Heart right ventricle (tissue), 16 donors: ENCODE measurements around the gene TIMP3. TPM values are rescaled to one million over a fixed set of nuclear protein-coding genes. Genes with fewer than 3 reads are reported as not detected.

ENCODE experiments used
- ATAC-seq, 8 donors: fragments of 200-7000 bp; cut with Tn5 transposase; one replicate each; pipeline ENCODE4 v1.9.1; 2020; ENCODE audit warnings: mild to moderate bottlenecking in 8 of 8, moderate library complexity in 8 of 8, moderate number of reproducible peaks in 1 of 8
- DNase-seq, 2 donors: peaks; one replicate each; pipeline ENCODE4 v3.0.0-alpha.2; 2020
- H3K27ac ChIP-seq, 10 donors: fragments of 200-600 bp; sonication (generic) in 2 of 10; one replicate each; pipeline versions ENCODE4 v1.5.0 to v1.8.0; 2020 to 2022; ENCODE audit warnings: mild to moderate bottlenecking in 3 of 10
- H3K27me3 ChIP-seq, 7 donors: fragments of 200-600 bp; one replicate each; pipeline ENCODE4 v1.8.0; 2021 to 2022; ENCODE audit warnings: mild to moderate bottlenecking in 2 of 7
- H3K36me3 ChIP-seq, 9 donors: fragments of 200-600 bp; sonication (generic) in 1 of 9; one replicate each; pipeline versions ENCODE4 v1.5.0 to v1.8.0; 2020 to 2022; ENCODE audit warnings: mild to moderate bottlenecking in 2 of 9
- H3K4me1 ChIP-seq, 9 donors: fragments of 200-600 bp; sonication (generic) in 1 of 9; one replicate each; pipeline versions ENCODE4 v1.5.0 to v1.8.0; 2020 to 2022; ENCODE audit warnings: mild to moderate bottlenecking in 4 of 9
- H3K4me3 ChIP-seq, 10 donors: fragments of 200-600 bp; sonication (generic) in 2 of 10; one replicate each; pipeline versions ENCODE4 v1.5.0 to v1.8.0; 2020 to 2022; ENCODE audit warnings: mild to moderate bottlenecking in 7 of 10, moderate library complexity in 2 of 10
- H3K9me3 ChIP-seq, 11 donors: fragments of 200-600 bp in 10 of 11; sonication (generic) in 2 of 11; one replicate each; pipeline versions ENCODE4 v1.5.0 to v1.8.0; 2013 to 2022; ENCODE audit warnings: mild to moderate bottlenecking in 2 of 11, control low read depth in 1 of 11, moderate library complexity in 1 of 11
- WGBS, 2 donors: extraction: QIAGEN DNeasy Blood & Tissue Kit; methylation state at CpG; one replicate each; pipeline ENCODE4 v1.1.7; 2013; ENCODE audit warnings: inconsistent platforms in 1 of 2; 5-methylcytosine and 5-hydroxymethylcytosine counted together
- intact Hi-C, 10 donors: fragments of 100-400 bp; cut with DNase I; formaldehyde crosslinking; loops; one replicate each; pipeline versions ENCODE4 v1.11.1 to v1.14.2; 2022
- polyA plus RNA-seq, 2 donors: library from polyadenylated mRNA; stranded (reverse); fragments of 200-250 nt; gene quantifications; one replicate each; pipeline ENCODE4 v1.2.3, GENCODE V29; 2013
- total RNA-seq, 10 donors: library from RNA; stranded (reverse); fragmentation: NEBNext Ultra II Directional in 3 of 10; extraction: Animal tissue kit (Norgen Biotek cat#: 25700) in 3 of 10; gene quantifications; one replicate each; pipeline versions ENCODE4 v1.2.1 to v1.2.4, GENCODE V29; 2021 to 2023
- TF ChIP-seq, protein P1 (sequence below), 9 donors: fragments of 200-600 bp; sonication (generic) in 2 of 9; IDR thresholded peaks; one replicate each; pipeline versions ENCODE4 v1.5.0 to v1.8.0; 2021 to 2022; ENCODE audit warnings: antibody characterized with exemption in 9 of 9, mild to moderate bottlenecking in 5 of 9, moderate library complexity in 1 of 9
- donor health status: Arrhythmogenic right ventricular cardiomyopathy.
- donor health status: ischemic (EF 13 %, LVEDD 7.1; RV severe dilation, severe dysfunction).
- donor health status: healthy with polysubstance abuse.
- donor health status: DM: no; HTN: yes; CAD: no.
- donor health status: DM: no; HTN: no; CAD: no.
- donor health status: ischemic (EF 25% LVEDD 6.9; RV normal size, moderate dysfunction).
- donor health status: ischemic (EF 25% LVEDD 5.7; RV mildly dilated, moderate dysfunction).
- donor health status: healthy.
- donor health status: DM: yes; HTN: yes; CAD: no.
- donor health status: Ischemic cardiomyopathy.
- donor health status: ischemic (EF 35%, LVEDD 5.7; RV mildly dilated, moderate dysfunction).
- donor health status: nonischemic (EF 11% LVEDD 7.7; RV severe dilation, severe dysfunction).
- donor health status: DM: yes; HTN: yes; CAD: no.
- donor health status: PGD.
- donor health status: ischemic (EF 29% LVEDD 5.4; RV normal size, mild dysfunction).
- donor health status: nonischemic (EF 23%, LVEDD 6.1; RV moderate dilation, normal function).

The TIMP3 gene
- total and polyA plus RNA-seq, 12 donors: 91.9 to 380 (median 157) TPM

DNA sequence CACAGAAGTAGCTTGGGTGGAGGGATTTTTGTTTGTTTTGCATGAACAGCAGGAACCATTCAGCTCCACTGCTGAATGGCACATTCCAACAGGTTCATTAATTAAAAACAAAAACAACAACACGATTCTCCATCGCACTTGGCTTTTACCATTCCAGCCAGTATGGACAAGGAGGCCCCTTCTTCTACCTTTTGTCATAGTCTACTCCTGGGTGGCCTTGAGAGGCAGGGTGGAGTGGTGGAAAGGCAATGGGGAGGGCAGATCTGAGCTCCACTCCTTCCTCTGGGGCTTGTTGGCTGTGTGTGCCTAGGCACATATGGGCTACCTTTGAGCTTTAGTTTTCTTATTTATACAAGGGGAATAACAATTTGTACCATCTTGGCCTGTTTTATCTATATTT lies 4.8 kb downstream of the TIMP3 start:
- Histone ChIP-seq H3K27ac (peak overlapping the region in 6 of 10 donors; percentile 2 to 89 (median 25)), H3K27me3 (peaks cover 0 to 14% (median 0%) of the 10 kb centered on the region in 7 donors), H3K4me1 (peaks cover 26 to 88% (median 72%) of the 10 kb centered on the region in 9 donors), H3K36me3 (peaks cover 0 to 16% (median 0%) of the 10 kb centered on the region in 9 donors), H3K9me3 (no peaks in the 10 kb centered on the region), H3K4me3 (peak overlapping the region in 2 of 10 donors; percentile 8 to 21)
- no peak for ATAC-seq
- TF ChIP-seq, protein P1, sequence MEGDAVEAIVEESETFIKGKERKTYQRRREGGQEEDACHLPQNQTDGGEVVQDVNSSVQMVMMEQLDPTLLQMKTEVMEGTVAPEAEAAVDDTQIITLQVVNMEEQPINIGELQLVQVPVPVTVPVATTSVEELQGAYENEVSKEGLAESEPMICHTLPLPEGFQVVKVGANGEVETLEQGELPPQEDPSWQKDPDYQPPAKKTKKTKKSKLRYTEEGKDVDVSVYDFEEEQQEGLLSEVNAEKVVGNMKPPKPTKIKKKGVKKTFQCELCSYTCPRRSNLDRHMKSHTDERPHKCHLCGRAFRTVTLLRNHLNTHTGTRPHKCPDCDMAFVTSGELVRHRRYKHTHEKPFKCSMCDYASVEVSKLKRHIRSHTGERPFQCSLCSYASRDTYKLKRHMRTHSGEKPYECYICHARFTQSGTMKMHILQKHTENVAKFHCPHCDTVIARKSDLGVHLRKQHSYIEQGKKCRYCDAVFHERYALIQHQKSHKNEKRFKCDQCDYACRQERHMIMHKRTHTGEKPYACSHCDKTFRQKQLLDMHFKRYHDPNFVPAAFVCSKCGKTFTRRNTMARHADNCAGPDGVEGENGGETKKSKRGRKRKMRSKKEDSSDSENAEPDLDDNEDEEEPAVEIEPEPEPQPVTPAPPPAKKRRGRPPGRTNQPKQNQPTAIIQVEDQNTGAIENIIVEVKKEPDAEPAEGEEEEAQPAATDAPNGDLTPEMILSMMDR (IDR thresholded peaks at IDR 0.05): no peak
- 32 to 66% methylated on average over 2 of the region's 2 CpGs for WGBS, 2 donors
- intact Hi-C loops: loop anchor here in 3 of 10 donors (5.0 to 10.0 kb wide), 3 partner anchors 41 to 179 kb away; no protein-coding TSS in a partner anchor
- no peak for DNase-seq

DNA sequence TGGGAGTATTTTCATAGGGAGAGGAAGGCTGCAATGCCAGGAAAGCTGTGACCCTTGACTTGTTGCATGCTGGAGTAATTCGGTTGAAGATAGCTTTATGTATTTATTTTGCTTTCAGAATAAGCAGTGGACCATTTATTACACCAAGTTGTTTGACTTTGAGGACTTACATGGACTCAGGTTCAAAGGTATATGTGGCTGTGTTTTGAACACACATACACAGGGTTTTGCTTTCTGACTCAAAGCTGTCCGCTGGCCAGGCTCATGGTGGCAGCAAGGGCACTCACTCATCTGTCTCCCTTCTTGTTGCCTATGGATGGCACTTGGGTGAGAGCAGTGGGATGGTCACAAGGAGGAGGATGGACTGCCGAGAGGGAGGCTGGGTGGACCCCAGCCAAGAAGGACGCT lies 6.5 kb downstream of the TIMP3 start:
- intact Hi-C loops: loop anchor here in 3 of 10 donors (5.0 to 10.0 kb wide), 3 partner anchors 39 to 177 kb away; no protein-coding TSS in a partner anchor
- no peak overlapping the region for H3K4me3 ChIP-seq

DNA sequence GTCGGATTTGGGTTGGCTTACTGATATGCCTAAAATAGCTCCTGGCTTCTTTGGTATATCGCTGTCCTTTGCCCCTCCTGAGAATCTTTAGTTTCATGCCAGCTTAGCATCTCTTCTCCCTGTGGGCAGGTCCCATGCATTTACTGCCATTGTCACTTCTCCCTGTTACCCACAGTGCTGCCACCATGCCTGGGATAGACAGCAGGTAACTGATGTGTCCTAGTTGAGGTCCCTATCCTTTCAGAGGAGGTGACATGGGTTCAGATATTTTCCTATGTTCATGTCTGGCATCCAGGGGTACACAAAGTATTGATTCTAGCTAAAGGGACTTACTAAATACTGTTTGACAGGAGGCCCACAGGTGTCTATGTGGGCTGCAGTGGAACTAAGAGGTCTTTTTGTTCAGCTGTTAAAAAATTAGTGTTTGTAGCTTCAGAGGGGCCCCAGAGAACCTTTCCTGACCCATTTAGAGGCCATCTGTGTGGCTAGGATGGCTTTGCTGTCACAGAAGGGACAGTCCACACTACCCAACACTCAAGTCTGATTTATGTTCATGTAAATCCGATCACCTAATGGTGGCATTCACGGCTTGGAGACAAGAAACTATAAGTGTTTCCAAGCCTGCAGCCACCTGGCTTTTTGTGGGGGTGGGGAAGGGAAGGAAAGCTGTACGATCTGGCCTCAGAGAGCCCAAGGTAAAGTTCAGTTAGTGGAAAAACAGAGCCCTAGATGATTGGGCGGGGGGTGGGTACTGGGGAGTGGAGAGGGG lies 8.5 kb downstream of the TIMP3 start:
- ATAC-seq (peak in 1 of 8 donors; percentile 43), DNase-seq (no peak)
- WGBS, 2 donors: 38 to 42% methylated on average over 6 of the region's 6 CpGs
- H3K9me3 ChIP-seq: no peaks in the 10 kb centered on the region
- peak overlapping the region in 1 of 10 donors; percentile 3 for H3K4me3 ChIP-seq
- no peaks in the 10 kb centered on the region for H3K27me3 ChIP-seq
- TF ChIP-seq, protein P1 (IDR thresholded peaks at IDR 0.05): no peak
- peaks cover 0 to 16% (median 0%) of the 10 kb centered on the region in 9 donors for H3K36me3 ChIP-seq
- H3K27ac ChIP-seq: peak overlapping the region in 8 of 10 donors; percentile 33 to 61 (median 50)
- intact Hi-C loops: loop anchor here in 3 of 10 donors (5.0 to 10.0 kb wide), 3 partner anchors 37 to 175 kb away; no protein-coding TSS in a partner anchor
- peaks cover 33 to 97% (median 92%) of the 10 kb centered on the region in 9 donors for H3K4me1 ChIP-seq

More for the DNA sequence above, 6.5 kb downstream of the TIMP3 start:
- peaks cover 36 to 98% (median 89%) of the 10 kb centered on the region in 9 donors for H3K4me1 ChIP-seq
- 44 to 50% methylated on average over 4 of the region's 4 CpGs for WGBS, 2 donors
- H3K27me3 ChIP-seq: no peaks in the 10 kb centered on the region
- TF ChIP-seq, protein P1 (IDR thresholded peaks at IDR 0.05): no peak
- peak overlapping the region in 6 of 10 donors; percentile 9 to 59 (median 46) for H3K27ac ChIP-seq
- no peak for DNase-seq
- no peak for ATAC-seq
- H3K9me3 ChIP-seq: no peaks in the 10 kb centered on the region
- H3K36me3 ChIP-seq: peaks cover 0 to 16% (median 0%) of the 10 kb centered on the region in 9 donors

DNA sequence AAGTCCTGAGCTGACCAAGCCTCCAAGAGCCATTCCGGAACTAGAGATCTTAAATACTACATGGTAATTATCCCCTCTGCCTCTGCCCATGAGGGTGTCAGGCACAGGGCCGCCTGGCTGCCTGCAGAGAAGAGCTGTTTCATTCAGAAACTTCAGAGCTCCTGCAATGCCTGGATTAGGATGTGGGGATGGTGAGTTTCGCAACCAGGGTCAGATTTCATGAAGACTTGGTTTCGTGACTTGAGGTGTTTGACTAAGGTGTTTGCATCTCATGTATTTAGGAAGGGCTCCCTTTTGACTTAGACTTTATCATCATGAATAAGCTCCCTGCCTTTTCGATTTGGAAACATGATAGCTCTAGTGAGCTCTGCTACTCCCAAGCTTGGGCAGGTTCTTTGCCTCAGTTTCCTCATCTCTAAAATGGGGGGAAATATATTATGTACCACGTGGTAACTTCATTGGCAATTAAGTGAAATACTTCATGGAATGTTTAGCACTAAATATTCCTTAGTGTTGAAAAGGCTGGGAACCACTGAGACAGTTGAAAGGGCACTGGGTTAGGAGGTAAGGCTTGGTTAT lies 9.1 kb downstream of the TIMP3 start:
- peaks cover 0 to 20% (median 0%) of the 10 kb centered on the region in 9 donors for H3K36me3 ChIP-seq
- no peaks in the 10 kb centered on the region for H3K9me3 ChIP-seq
- TF ChIP-seq, protein P1 (IDR thresholded peaks at IDR 0.05): no peak
- no peak for DNase-seq
- no peaks in the 10 kb centered on the region for H3K27me3 ChIP-seq
- intact Hi-C loops: no loop called here
- H3K27ac ChIP-seq: peak overlapping the region in 8 of 10 donors; percentile 33 to 61 (median 50)
- peak in 2 of 8 donors; percentile 18 to 24 for ATAC-seq
- peak overlapping the region in 1 of 10 donors; percentile 3 for H3K4me3 ChIP-seq
- H3K4me1 ChIP-seq: peaks cover 36 to 97% (median 93%) of the 10 kb centered on the region in 9 donors
- 78 to 84% methylated on average over 6 of the region's 6 CpGs for WGBS, 2 donors
